Measurements from ENCODE around the gene MKLN1. TPM values are rescaled to one million over a fixed set of nuclear protein-coding genes. Genes with fewer than 3 reads are reported as not detected.

MKLN1 gene
- total RNA-seq, 1 experiment from 2014 or later, result 48.5 TPM

DNA sequence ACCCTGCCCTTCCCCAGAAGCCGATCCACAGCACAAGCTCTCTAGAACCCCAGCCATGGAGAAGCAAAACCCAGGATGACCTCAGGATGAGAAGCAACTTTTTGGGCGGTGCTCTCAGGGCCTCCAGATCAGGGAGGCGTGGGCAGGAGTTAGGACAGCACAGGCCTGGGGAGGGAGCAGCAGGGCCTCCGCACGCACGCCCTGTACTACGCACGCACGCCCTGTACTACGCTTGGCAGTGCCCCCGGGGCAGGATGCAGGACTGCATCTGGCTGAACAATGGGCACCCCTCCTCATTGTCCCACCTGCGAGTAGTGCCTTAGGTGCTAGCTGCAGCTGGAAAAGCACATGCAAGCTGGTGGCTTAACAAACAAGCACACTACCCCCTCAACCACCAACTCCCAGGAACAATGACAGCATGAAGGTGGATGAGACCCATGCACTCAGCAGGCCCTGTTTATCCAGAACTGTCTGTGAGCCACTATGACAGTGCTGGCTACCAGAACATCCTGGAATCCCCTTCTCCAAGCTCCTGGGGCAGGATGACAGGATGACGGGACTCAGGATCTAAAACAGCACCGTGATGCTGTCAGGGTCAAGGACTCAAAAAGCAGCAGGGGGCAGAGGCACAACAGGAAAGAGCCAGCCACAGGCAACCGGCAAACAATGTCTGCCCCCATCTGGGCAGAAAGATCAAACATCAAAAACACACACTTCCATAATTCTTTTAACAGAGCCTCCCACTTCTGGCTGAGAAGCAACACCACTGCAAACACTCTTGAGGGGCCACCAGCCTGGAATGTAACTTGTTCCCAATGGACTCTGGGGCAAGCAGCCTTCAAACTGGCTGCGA, 217.0 kb downstream of the MKLN1 start:
- H3K9me3 ChIP-seq (ENCODE audit: control insufficient read depth in 1 of 2, insufficient read depth in 1 of 2, low read depth in 1 of 2, low read length in 2 of 2), result no peaks in the 10 kb centered on the region
- H3K4me3 ChIP-seq (replicated peaks in 1 of 2; ENCODE audit: low read depth in 1 of 2, low read length in 2 of 2), result no peak overlapping the region
- H3K27ac ChIP-seq (ENCODE audit: low read depth, low read length), result peak overlapping the region; percentile 12
- CTCF ChIA-PET, result interaction anchor here (1.2 to 2.7 kb wide), 3 partner anchors 9 to 111 kb away, joined by 3 to 11 read pairs (median 5); no protein-coding TSS in a partner anchor
- H3K79me2 ChIP-seq (ENCODE audit: insufficient read depth, low read length), result peaks cover 59% of the 10 kb centered on the region
- intact Hi-C loops (cut with micrococcal nuclease), result no loop called here
- H3K9ac ChIP-seq (ENCODE audit: low read length), result no peak overlapping the region
- no peaks in the 10 kb centered on the region for H3K36me3 ChIP-seq (ENCODE audit: control insufficient read depth in 1 of 2, insufficient read depth in 2 of 2, low read length in 2 of 2)
- ATAC-seq, result peak; percentile 57
- H4K20me1 ChIP-seq (ENCODE audit: insufficient read depth), result no peaks in the 10 kb centered on the region
- peaks cover 71 to 77% of the 10 kb centered on the region in 2 experiments for H3K4me1 ChIP-seq (ENCODE audit: control insufficient read depth in 1 of 2, insufficient read depth in 2 of 2, low read length in 2 of 2)
- no peak overlapping the region for H2AFZ ChIP-seq (ENCODE audit: low read depth, low read length, poor library complexity, severe bottlenecking)
- no peak for DNase-seq (ENCODE audit: low read depth, low spot score)
- H3K9me2 ChIP-seq (ENCODE audit: insufficient read depth), result no peaks in the 10 kb centered on the region
- peak overlapping the region; percentile 52 for H3K4me2 ChIP-seq (ENCODE audit: low read length)
- no peaks in the 10 kb centered on the region for H3K27me3 ChIP-seq (ENCODE audit: insufficient read depth, low read length)
- RAD21 ChIA-PET (ENCODE audit: low non-redundant PET in 1 of 2, low total read pairs in 2 of 2, uncharacterized antibody in 2 of 2, unreplicated experiment in 2 of 2), result interaction anchor here in 1 of 2 experiments (0.6 kb wide), 1 partner anchor 86 kb away, joined by 10 read pairs; no protein-coding TSS in a partner anchor
- no TSS peak for BruUV-seq (replicated peaks)
- POLR2A ChIA-PET, result no interaction called here
- TF ChIP-seq EZH2phosphoT487 (IDR thresholded peaks at IDR 0.05; ENCODE audit: borderline replicate concordance) (no peak), SIN3A (IDR thresholded peaks at IDR 0.05; ENCODE audit: low read depth) (no peak), YY1 (IDR thresholded peaks at IDR 0.05; ENCODE audit: extremely low read depth, insufficient replicate concordance, low read depth, low read length) (peak; percentile 22), EGR1 (IDR thresholded peaks at IDR 0.05; ENCODE audit: low read depth) (no peak), ZFX (IDR thresholded peaks at IDR 0.05) (no peak), POLR2AphosphoS5 (IDR thresholded peaks at IDR 0.05; ENCODE audit: low read depth, low read length) (no peak), SP1 (IDR thresholded peaks at IDR 0.05; ENCODE audit: low read depth) (no peak), EZH2 (IDR thresholded peaks at IDR 0.05) (no peak), TCF7L2 (IDR thresholded peaks at IDR 0.05; ENCODE audit: borderline replicate concordance, extremely low read depth, insufficient read depth, insufficient read length) (peak; percentile 61), RAD21 (IDR thresholded peaks at IDR 0.05; ENCODE audit: low read depth) (no peak), CBX3 (IDR thresholded peaks at IDR 0.05; ENCODE audit: low read depth) (no peak), ELF1 (IDR thresholded peaks at IDR 0.05; ENCODE audit: borderline replicate concordance, low read depth) (no peak), ZNF274 (IDR thresholded peaks at IDR 0.05; ENCODE audit: low read depth, low read length) (no peak), FOSL1 (IDR thresholded peaks at IDR 0.05; ENCODE audit: low read depth) (no peak), SRF (IDR thresholded peaks at IDR 0.05; ENCODE audit: low read depth) (no peak), JUND (IDR thresholded peaks at IDR 0.05) (no peak), POLR2A (IDR thresholded peaks at IDR 0.05; ENCODE audit: borderline replicate concordance, extremely low read depth, insufficient read depth, insufficient read length) (no peak), CEBPB (IDR thresholded peaks at IDR 0.05; ENCODE audit: low read depth) (no peak)
- TF ChIP-seq, protein P1, sequence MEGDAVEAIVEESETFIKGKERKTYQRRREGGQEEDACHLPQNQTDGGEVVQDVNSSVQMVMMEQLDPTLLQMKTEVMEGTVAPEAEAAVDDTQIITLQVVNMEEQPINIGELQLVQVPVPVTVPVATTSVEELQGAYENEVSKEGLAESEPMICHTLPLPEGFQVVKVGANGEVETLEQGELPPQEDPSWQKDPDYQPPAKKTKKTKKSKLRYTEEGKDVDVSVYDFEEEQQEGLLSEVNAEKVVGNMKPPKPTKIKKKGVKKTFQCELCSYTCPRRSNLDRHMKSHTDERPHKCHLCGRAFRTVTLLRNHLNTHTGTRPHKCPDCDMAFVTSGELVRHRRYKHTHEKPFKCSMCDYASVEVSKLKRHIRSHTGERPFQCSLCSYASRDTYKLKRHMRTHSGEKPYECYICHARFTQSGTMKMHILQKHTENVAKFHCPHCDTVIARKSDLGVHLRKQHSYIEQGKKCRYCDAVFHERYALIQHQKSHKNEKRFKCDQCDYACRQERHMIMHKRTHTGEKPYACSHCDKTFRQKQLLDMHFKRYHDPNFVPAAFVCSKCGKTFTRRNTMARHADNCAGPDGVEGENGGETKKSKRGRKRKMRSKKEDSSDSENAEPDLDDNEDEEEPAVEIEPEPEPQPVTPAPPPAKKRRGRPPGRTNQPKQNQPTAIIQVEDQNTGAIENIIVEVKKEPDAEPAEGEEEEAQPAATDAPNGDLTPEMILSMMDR (IDR thresholded peaks at IDR 0.05 in 2 of 3, conservative IDR thresholded peaks at IDR 0.05 in 1 of 3; ENCODE audit: borderline replicate concordance in 1 of 3, insufficient read depth in 1 of 3, low read depth in 2 of 3, low read length in 2 of 3), result peak in 2 of 3 experiments; percentile 5 to 18; a peak in 1 of 6 replicates
- TF ChIP-seq, protein P2, sequence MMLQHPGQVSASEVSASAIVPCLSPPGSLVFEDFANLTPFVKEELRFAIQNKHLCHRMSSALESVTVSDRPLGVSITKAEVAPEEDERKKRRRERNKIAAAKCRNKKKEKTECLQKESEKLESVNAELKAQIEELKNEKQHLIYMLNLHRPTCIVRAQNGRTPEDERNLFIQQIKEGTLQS (IDR thresholded peaks at IDR 0.05), result no peak
- TF ChIP-seq, protein P3, sequence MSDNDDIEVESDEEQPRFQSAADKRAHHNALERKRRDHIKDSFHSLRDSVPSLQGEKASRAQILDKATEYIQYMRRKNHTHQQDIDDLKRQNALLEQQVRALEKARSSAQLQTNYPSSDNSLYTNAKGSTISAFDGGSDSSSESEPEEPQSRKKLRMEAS (IDR thresholded peaks at IDR 0.05), result no peak
- TF ChIP-seq, protein P4, sequence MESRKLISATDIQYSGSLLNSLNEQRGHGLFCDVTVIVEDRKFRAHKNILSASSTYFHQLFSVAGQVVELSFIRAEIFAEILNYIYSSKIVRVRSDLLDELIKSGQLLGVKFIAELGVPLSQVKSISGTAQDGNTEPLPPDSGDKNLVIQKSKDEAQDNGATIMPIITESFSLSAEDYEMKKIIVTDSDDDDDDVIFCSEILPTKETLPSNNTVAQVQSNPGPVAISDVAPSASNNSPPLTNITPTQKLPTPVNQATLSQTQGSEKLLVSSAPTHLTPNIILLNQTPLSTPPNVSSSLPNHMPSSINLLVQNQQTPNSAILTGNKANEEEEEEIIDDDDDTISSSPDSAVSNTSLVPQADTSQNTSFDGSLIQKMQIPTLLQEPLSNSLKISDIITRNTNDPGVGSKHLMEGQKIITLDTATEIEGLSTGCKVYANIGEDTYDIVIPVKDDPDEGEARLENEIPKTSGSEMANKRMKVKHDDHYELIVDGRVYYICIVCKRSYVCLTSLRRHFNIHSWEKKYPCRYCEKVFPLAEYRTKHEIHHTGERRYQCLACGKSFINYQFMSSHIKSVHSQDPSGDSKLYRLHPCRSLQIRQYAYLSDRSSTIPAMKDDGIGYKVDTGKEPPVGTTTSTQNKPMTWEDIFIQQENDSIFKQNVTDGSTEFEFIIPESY (IDR thresholded peaks at IDR 0.05; ENCODE audit: extremely low read depth, insufficient replicate concordance, low read length), result no peak

All from HCT116 (cell line).